ENCODE measurements around the gene CHST8. TPM values are rescaled to one million over a fixed set of nuclear protein-coding genes. Genes with fewer than 3 reads are reported as not detected.
"Not testable (repeated sequence)": the region's sequence is repeated elsewhere in the genome, so short reads cannot be mapped to it uniquely, and the experiment has no call there.

Gene CHST8
- total RNA-seq, 1 donor, result not detected

GRCh38 chr19:33653684-33654083, 31.9 kb downstream of the CHST8 start:
- DNase-seq (ENCODE audit: low read depth), result no peak
- H3K4me3 ChIP-seq (ENCODE audit: low read depth, low read length), result no peak overlapping the region
- no peak for TF ChIP-seq CTCF (IDR thresholded peaks at IDR 0.05; ENCODE audit: insufficient read depth, low read depth, low read length)

- H3K4me3 ChIP-seq (ENCODE audit: low read depth, low read length), result no peak overlapping the region
- TF ChIP-seq CTCF (IDR thresholded peaks at IDR 0.05; ENCODE audit: insufficient read depth, low read depth, low read length), result no peak
These were observed 33.2 kb downstream of the CHST8 start for GRCh38 chr19:33654840-33655508.

GRCh38 chr19:33659835-33660234, 38.1 kb downstream of the CHST8 start:
- no peak for TF ChIP-seq CTCF (IDR thresholded peaks at IDR 0.05; ENCODE audit: insufficient read depth, low read depth, low read length)
- no peak for DNase-seq (ENCODE audit: low read depth)
- no peak overlapping the region for H3K4me3 ChIP-seq (ENCODE audit: low read depth, low read length)

More at GRCh38 chr19:33654840-33655508, 33.2 kb downstream of the CHST8 start:
- DNase-seq (ENCODE audit: low read depth), result no peak

- DNase-seq (ENCODE audit: low read depth), result no peak
- no peak overlapping the region for H3K4me3 ChIP-seq (ENCODE audit: low read depth, low read length)
- TF ChIP-seq CTCF (IDR thresholded peaks at IDR 0.05; ENCODE audit: insufficient read depth, low read depth, low read length), result no peak
These were observed 38.8 kb downstream of the CHST8 start for GRCh38 chr19:33660410-33661124.

- TF ChIP-seq CTCF (IDR thresholded peaks at IDR 0.05; ENCODE audit: insufficient read depth, low read depth, low read length), result no peak
- H3K4me3 ChIP-seq (ENCODE audit: low read depth, low read length), result no peak overlapping the region
- DNase-seq (ENCODE audit: low read depth), result no peak
These were observed 39.6 kb downstream of the CHST8 start for GRCh38 chr19:33661336-33661735.

- no peak for TF ChIP-seq CTCF (IDR thresholded peaks at IDR 0.05; ENCODE audit: insufficient read depth, low read depth, low read length)
- no peak overlapping the region for H3K4me3 ChIP-seq (ENCODE audit: low read depth, low read length)
- no peak for DNase-seq (ENCODE audit: low read depth)
These were observed 40.8 kb downstream of the CHST8 start for GRCh38 chr19:33662391-33663092.

- not testable (repeated sequence) for DNase-seq (ENCODE audit: low read depth); H3K4me3 ChIP-seq (ENCODE audit: low read depth, low read length)
These were observed 41.6 kb downstream of the CHST8 start for GRCh38 chr19:33663316-33663715.

All from fibroblast of villous mesenchyme (primary cell).